ENCODE data around the gene HELZ.

HELZ gene

GRCh38 chr17:67125417-67125816 lies 119.6 kb downstream of the HELZ start:
- Mint-ChIP-seq H3K36me3 (ENCODE audit: low read depth) (peaks cover 27% of the 10 kb centered on the region), H3K9me3 (no peaks in the 10 kb centered on the region), H3K27ac (peak overlapping the region; percentile 29), H3K4me3 (no peak overlapping the region), H3K27me3 (ENCODE audit: low read depth) (no peaks in the 10 kb centered on the region), H3K4me1 (ENCODE audit: low read depth) (peaks cover 4% of the 10 kb centered on the region)

- no peaks in the 10 kb centered on the region for H3K27me3 Mint-ChIP-seq (ENCODE audit: low read depth)
- peaks cover 4% of the 10 kb centered on the region for H3K4me1 Mint-ChIP-seq (ENCODE audit: low read depth)
- peaks cover 32% of the 10 kb centered on the region for H3K36me3 Mint-ChIP-seq (ENCODE audit: low read depth)
- H3K27ac Mint-ChIP-seq: no peak overlapping the region
- no peaks in the 10 kb centered on the region for H3K9me3 Mint-ChIP-seq
- H3K4me3 Mint-ChIP-seq: no peak overlapping the region
These were observed 120.4 kb downstream of the HELZ start for GRCh38 chr17:67124450-67125148.

- Mint-ChIP-seq H3K36me3 (ENCODE audit: low read depth) (peaks cover 35% of the 10 kb centered on the region), H3K27ac (no peak overlapping the region), H3K9me3 (no peaks in the 10 kb centered on the region), H3K27me3 (ENCODE audit: low read depth) (no peaks in the 10 kb centered on the region), H3K4me1 (ENCODE audit: low read depth) (peaks cover 6% of the 10 kb centered on the region), H3K4me3 (no peak overlapping the region)
These were observed 121.3 kb downstream of the HELZ start for GRCh38 chr17:67123699-67124098.

- Mint-ChIP-seq H3K4me3 (no peak overlapping the region), H3K9me3 (peaks cover 5% of the 10 kb centered on the region), H3K36me3 (ENCODE audit: low read depth) (peaks cover 46% of the 10 kb centered on the region), H3K27ac (no peak overlapping the region), H3K27me3 (ENCODE audit: low read depth) (no peaks in the 10 kb centered on the region), H3K4me1 (ENCODE audit: low read depth) (peaks cover 6% of the 10 kb centered on the region)
These were observed 123.6 kb downstream of the HELZ start for GRCh38 chr17:67121316-67121891.

GRCh38 chr17:67119102-67119501 lies 125.9 kb downstream of the HELZ start:
- peaks cover 57% of the 10 kb centered on the region for H3K36me3 Mint-ChIP-seq (ENCODE audit: low read depth)
- no peaks in the 10 kb centered on the region for H3K27me3 Mint-ChIP-seq (ENCODE audit: low read depth)
- peaks cover 11% of the 10 kb centered on the region for H3K4me1 Mint-ChIP-seq (ENCODE audit: low read depth)
- no peak overlapping the region for H3K4me3 Mint-ChIP-seq
- peaks cover 21% of the 10 kb centered on the region for H3K9me3 Mint-ChIP-seq
- H3K27ac Mint-ChIP-seq: no peak overlapping the region

GRCh38 chr17:67116045-67116575 lies 128.9 kb downstream of the HELZ start:
- peaks cover 69% of the 10 kb centered on the region for H3K36me3 Mint-ChIP-seq (ENCODE audit: low read depth)
- no peak overlapping the region for H3K27ac Mint-ChIP-seq
- H3K4me3 Mint-ChIP-seq: no peak overlapping the region
- H3K27me3 Mint-ChIP-seq (ENCODE audit: low read depth): no peaks in the 10 kb centered on the region
- peaks cover 21% of the 10 kb centered on the region for H3K9me3 Mint-ChIP-seq
- H3K4me1 Mint-ChIP-seq (ENCODE audit: low read depth): peaks cover 10% of the 10 kb centered on the region

GRCh38 chr17:67115401-67115800 lies 129.6 kb downstream of the HELZ start:
- no peak overlapping the region for H3K4me3 Mint-ChIP-seq
- H3K9me3 Mint-ChIP-seq: peaks cover 21% of the 10 kb centered on the region
- peaks cover 10% of the 10 kb centered on the region for H3K4me1 Mint-ChIP-seq (ENCODE audit: low read depth)
- H3K27ac Mint-ChIP-seq: no peak overlapping the region
- peaks cover 67% of the 10 kb centered on the region for H3K36me3 Mint-ChIP-seq (ENCODE audit: low read depth)
- no peaks in the 10 kb centered on the region for H3K27me3 Mint-ChIP-seq (ENCODE audit: low read depth)

- H3K9me3 Mint-ChIP-seq: peaks cover 21% of the 10 kb centered on the region
- H3K36me3 Mint-ChIP-seq (ENCODE audit: low read depth): peaks cover 66% of the 10 kb centered on the region
- peaks cover 7% of the 10 kb centered on the region for H3K4me1 Mint-ChIP-seq (ENCODE audit: low read depth)
- H3K4me3 Mint-ChIP-seq: no peak overlapping the region
- H3K27me3 Mint-ChIP-seq (ENCODE audit: low read depth): no peaks in the 10 kb centered on the region
- no peak overlapping the region for H3K27ac Mint-ChIP-seq
These were observed 131.5 kb downstream of the HELZ start for GRCh38 chr17:67113486-67113885.

- no peak overlapping the region for H3K4me3 Mint-ChIP-seq
- peaks cover 18% of the 10 kb centered on the region for H3K9me3 Mint-ChIP-seq
- no peaks in the 10 kb centered on the region for H3K27me3 Mint-ChIP-seq (ENCODE audit: low read depth)
- H3K4me1 Mint-ChIP-seq (ENCODE audit: low read depth): peaks cover 7% of the 10 kb centered on the region
- H3K36me3 Mint-ChIP-seq (ENCODE audit: low read depth): peaks cover 64% of the 10 kb centered on the region
- no peak overlapping the region for H3K27ac Mint-ChIP-seq
These were observed 133.2 kb downstream of the HELZ start for GRCh38 chr17:67111808-67112207.

- peaks cover 7% of the 10 kb centered on the region for H3K4me1 Mint-ChIP-seq (ENCODE audit: low read depth)
- H3K27me3 Mint-ChIP-seq (ENCODE audit: low read depth): no peaks in the 10 kb centered on the region
- H3K27ac Mint-ChIP-seq: no peak overlapping the region
- peaks cover 61% of the 10 kb centered on the region for H3K36me3 Mint-ChIP-seq (ENCODE audit: low read depth)
- H3K9me3 Mint-ChIP-seq: peaks cover 16% of the 10 kb centered on the region
- no peak overlapping the region for H3K4me3 Mint-ChIP-seq
These were observed 133.7 kb downstream of the HELZ start for GRCh38 chr17:67111327-67111726.

GRCh38 chr17:67110619-67111018 lies 134.4 kb downstream of the HELZ start:
- no peak overlapping the region for H3K4me3 Mint-ChIP-seq
- peaks cover 56% of the 10 kb centered on the region for H3K36me3 Mint-ChIP-seq (ENCODE audit: low read depth)
- H3K9me3 Mint-ChIP-seq: peaks cover 9% of the 10 kb centered on the region
- H3K27ac Mint-ChIP-seq: no peak overlapping the region
- H3K27me3 Mint-ChIP-seq (ENCODE audit: low read depth): no peaks in the 10 kb centered on the region
- peaks cover 6% of the 10 kb centered on the region for H3K4me1 Mint-ChIP-seq (ENCODE audit: low read depth)

GRCh38 chr17:67109111-67109510 lies 135.9 kb downstream of the HELZ start:
- Mint-ChIP-seq H3K27ac (no peak overlapping the region), H3K36me3 (ENCODE audit: low read depth) (peaks cover 54% of the 10 kb centered on the region)

GRCh38 chr17:67107811-67108775 lies 136.9 kb downstream of the HELZ start:
- H3K27me3 Mint-ChIP-seq (ENCODE audit: low read depth): no peaks in the 10 kb centered on the region
- no peaks in the 10 kb centered on the region for H3K9me3 Mint-ChIP-seq
- peaks cover 49% of the 10 kb centered on the region for H3K36me3 Mint-ChIP-seq (ENCODE audit: low read depth)
- peaks cover 3% of the 10 kb centered on the region for H3K4me1 Mint-ChIP-seq (ENCODE audit: low read depth)
- H3K27ac Mint-ChIP-seq: no peak overlapping the region
- H3K4me3 Mint-ChIP-seq: no peak overlapping the region

More at GRCh38 chr17:67109111-67109510, 135.9 kb downstream of the HELZ start:
- no peaks in the 10 kb centered on the region for H3K9me3 Mint-ChIP-seq
- peaks cover 2% of the 10 kb centered on the region for H3K4me1 Mint-ChIP-seq (ENCODE audit: low read depth)
- no peak overlapping the region for H3K4me3 Mint-ChIP-seq
- H3K27me3 Mint-ChIP-seq (ENCODE audit: low read depth): no peaks in the 10 kb centered on the region

GRCh38 chr17:67107171-67107570 lies 137.8 kb downstream of the HELZ start:
- no peak overlapping the region for H3K4me3 Mint-ChIP-seq
- H3K4me1 Mint-ChIP-seq (ENCODE audit: low read depth): peaks cover 3% of the 10 kb centered on the region
- H3K9me3 Mint-ChIP-seq: no peaks in the 10 kb centered on the region
- peaks cover 44% of the 10 kb centered on the region for H3K36me3 Mint-ChIP-seq (ENCODE audit: low read depth)
- H3K27ac Mint-ChIP-seq: no peak overlapping the region
- no peaks in the 10 kb centered on the region for H3K27me3 Mint-ChIP-seq (ENCODE audit: low read depth)
